Esophagus squamous epithelium (tissue), 4 donors: ENCODE data around the gene OR52N4.

Experiments used
- POLR2A ChIP-seq, 4 donors: fragments of 450-650 bp; IDR thresholded peaks; one replicate each; pipeline ENCODE4 v1.6.1; 2017; ENCODE audit warnings: antibody characterized with exemption in 4 of 4, mild to moderate bottlenecking in 4 of 4, moderate library complexity in 3 of 4
- TF ChIP-seq, protein P1 (sequence below), 6 experiments: fragments of 450-650 bp in 4 of 6; fragments of 200-600 bp in 2 of 6; sonication (generic) in 2 of 6; IDR thresholded peaks; one replicate each; pipeline ENCODE4 v1.5.1; 2016 to 2019; ENCODE audit warnings: antibody characterized with exemption in 6 of 6, mild to moderate bottlenecking in 4 of 6, moderate library complexity in 4 of 6

GRCh38 chr11:5746614-5747013, 7.4 kb upstream of the OR52N4 start:
- TF ChIP-seq, protein P1, sequence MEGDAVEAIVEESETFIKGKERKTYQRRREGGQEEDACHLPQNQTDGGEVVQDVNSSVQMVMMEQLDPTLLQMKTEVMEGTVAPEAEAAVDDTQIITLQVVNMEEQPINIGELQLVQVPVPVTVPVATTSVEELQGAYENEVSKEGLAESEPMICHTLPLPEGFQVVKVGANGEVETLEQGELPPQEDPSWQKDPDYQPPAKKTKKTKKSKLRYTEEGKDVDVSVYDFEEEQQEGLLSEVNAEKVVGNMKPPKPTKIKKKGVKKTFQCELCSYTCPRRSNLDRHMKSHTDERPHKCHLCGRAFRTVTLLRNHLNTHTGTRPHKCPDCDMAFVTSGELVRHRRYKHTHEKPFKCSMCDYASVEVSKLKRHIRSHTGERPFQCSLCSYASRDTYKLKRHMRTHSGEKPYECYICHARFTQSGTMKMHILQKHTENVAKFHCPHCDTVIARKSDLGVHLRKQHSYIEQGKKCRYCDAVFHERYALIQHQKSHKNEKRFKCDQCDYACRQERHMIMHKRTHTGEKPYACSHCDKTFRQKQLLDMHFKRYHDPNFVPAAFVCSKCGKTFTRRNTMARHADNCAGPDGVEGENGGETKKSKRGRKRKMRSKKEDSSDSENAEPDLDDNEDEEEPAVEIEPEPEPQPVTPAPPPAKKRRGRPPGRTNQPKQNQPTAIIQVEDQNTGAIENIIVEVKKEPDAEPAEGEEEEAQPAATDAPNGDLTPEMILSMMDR (IDR thresholded peaks at IDR 0.05): no peak
- TF ChIP-seq POLR2A (IDR thresholded peaks at IDR 0.05): no peak
